Large intestine (tissue), 3 donors: Measurements from ENCODE around the gene GRIP2. TPM values are rescaled to one million over a fixed set of nuclear protein-coding genes. Genes with fewer than 3 reads are reported as not detected.

ENCODE experiments used
- DNase-seq, 2 donors: peaks; one replicate each; pipeline versions ENCODE4 v3.0.0 to v3.0.0-alpha.2; 2013
- H3K27ac ChIP-seq: one replicate; pipeline ENCODE4 v1.5.1; 2013; ENCODE audit warnings: low read length
- H3K27me3 ChIP-seq: 2 replicates; pipeline ENCODE4 v1.6.1; 2013; ENCODE audit warnings: low read length; ENCODE audit not compliant: control insufficient read depth, insufficient read depth
- H3K36me3 ChIP-seq: 2 replicates; pipeline ENCODE4 v1.6.1; 2013; ENCODE audit warnings: low read length; ENCODE audit not compliant: control insufficient read depth, insufficient read depth
- H3K4me1 ChIP-seq: one replicate; pipeline ENCODE4 v1.6.1; 2013; ENCODE audit warnings: low read length; ENCODE audit not compliant: control insufficient read depth, insufficient read depth
- H3K4me3 ChIP-seq: one replicate; pipeline ENCODE4 v1.5.1; 2013; ENCODE audit warnings: low read length
- H3K9me3 ChIP-seq: one replicate; pipeline ENCODE4 v1.6.1; 2013; ENCODE audit warnings: mild to moderate bottlenecking, low read depth, low read length, moderate library complexity; ENCODE audit not compliant: control insufficient read depth
- WGBS: methylation state at CpG from one replicate; pipeline ENCODE4 v1.1.5; 2013; ENCODE audit warnings: low lambda C conversion rate; ENCODE audit not compliant: insufficient coverage; 5-methylcytosine and 5-hydroxymethylcytosine counted together
- polyA plus RNA-seq: library from polyadenylated mRNA; unstranded; fragments of 120-200 nt; gene quantifications from one replicate; pipeline ENCODE4 v1.2.1, GENCODE V29; 2013

GRIP2 gene
- polyA plus RNA-seq, 1 donor = 1.1 TPM

- Histone ChIP-seq H3K27me3 (peaks cover 7% of the 10 kb centered on the region), H3K36me3 (no peaks in the 10 kb centered on the region), H3K4me1 (peaks cover 9% of the 10 kb centered on the region), H3K27ac (no peak overlapping the region), H3K4me3 (no peak overlapping the region), H3K9me3 (no peaks in the 10 kb centered on the region)
- no CpG with 5 or more reads among the region's 24 CpGs for WGBS
- DNase-seq = no peak
Measured at GRCh38 chr3:14550651-14551611, 10.8 kb upstream of the GRIP2 start.

GRCh38 chr3:14550181-14550580 is 10.0 kb upstream of the GRIP2 start:
- Histone ChIP-seq H3K4me1 (peaks cover 8% of the 10 kb centered on the region), H3K36me3 (no peaks in the 10 kb centered on the region), H3K27me3 (peaks cover 3% of the 10 kb centered on the region), H3K27ac (no peak overlapping the region), H3K9me3 (no peaks in the 10 kb centered on the region), H3K4me3 (no peak overlapping the region)
- no CpG with 5 or more reads among the region's 6 CpGs for WGBS
- no peak for DNase-seq

DNA sequence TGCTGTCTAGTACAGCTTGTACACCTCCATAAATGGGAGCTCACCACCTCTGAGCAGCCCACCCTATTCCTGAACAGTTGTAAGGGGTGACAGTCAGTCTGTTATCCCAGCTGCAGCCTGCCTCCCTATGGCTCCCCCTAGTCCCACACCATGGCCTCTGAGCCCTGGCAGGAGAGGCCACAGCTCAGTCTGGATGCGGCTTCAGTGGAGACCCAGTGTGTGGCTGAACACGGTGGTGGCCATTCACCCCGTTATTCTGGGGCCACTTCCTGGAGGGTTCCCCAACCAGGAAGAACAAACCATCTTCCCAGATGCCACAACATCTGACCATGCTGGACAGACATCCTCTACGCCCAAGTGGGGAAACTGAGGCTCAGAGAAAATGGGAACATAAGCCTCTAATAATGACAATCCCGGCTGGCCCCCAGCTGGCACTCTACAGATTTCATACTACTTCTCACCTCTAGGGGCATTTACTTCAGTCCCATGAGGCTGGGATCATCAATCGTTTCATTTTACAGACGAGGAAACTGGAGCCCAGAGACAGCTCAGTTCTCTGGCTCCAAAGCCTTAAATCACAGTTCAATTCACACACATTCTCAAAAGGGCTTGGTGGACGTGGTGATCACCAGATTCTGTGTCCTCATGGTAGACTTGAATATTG is 9.2 kb upstream of the GRIP2 start:
- no peaks in the 10 kb centered on the region for H3K9me3 ChIP-seq
- WGBS = no CpG with 5 or more reads among the region's 8 CpGs
- H3K36me3 ChIP-seq = no peaks in the 10 kb centered on the region
- H3K27me3 ChIP-seq = peaks cover 3% of the 10 kb centered on the region
- H3K4me3 ChIP-seq = no peak overlapping the region
- peaks cover 8% of the 10 kb centered on the region for H3K4me1 ChIP-seq
- DNase-seq = no peak
- no peak overlapping the region for H3K27ac ChIP-seq

DNA sequence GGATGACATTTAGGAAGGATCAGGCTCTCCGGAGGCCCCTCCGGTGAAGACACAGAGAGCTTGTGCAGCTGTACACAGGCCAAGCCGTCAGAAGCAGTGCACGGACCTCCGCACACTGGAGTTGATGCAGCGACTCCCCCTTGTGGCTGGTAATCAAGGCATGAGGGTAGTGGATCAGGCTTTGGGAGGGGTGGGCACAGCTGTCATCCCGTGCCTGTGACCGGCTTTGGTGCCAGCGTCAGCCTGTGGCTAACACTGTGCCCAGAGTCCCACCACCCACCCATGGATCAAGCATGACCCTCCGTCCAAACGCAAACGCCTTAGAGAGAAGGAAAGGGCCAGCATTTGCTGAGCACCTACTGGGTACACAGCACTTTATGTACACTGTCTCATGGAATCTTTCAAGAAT is 8.2 kb upstream of the GRIP2 start:
- Histone ChIP-seq H3K4me1 (peaks cover 8% of the 10 kb centered on the region), H3K9me3 (no peaks in the 10 kb centered on the region), H3K27ac (no peak overlapping the region), H3K27me3 (no peaks in the 10 kb centered on the region), H3K36me3 (no peaks in the 10 kb centered on the region), H3K4me3 (no peak overlapping the region)
- peak; percentile 50 to 61 for DNase-seq
- no CpG with 5 or more reads among the region's 12 CpGs for WGBS

- H3K36me3 ChIP-seq = no peaks in the 10 kb centered on the region
- no peak overlapping the region for H3K27ac ChIP-seq
- no peak overlapping the region for H3K4me3 ChIP-seq
- no CpG with 5 or more reads among the region's 2 CpGs for WGBS
- peaks cover 8% of the 10 kb centered on the region for H3K4me1 ChIP-seq
- DNase-seq = peak; percentile 53 to 80
- H3K9me3 ChIP-seq = no peaks in the 10 kb centered on the region
- H3K27me3 ChIP-seq = no peaks in the 10 kb centered on the region
Measured at GRCh38 chr3:14547693-14548092, 7.6 kb upstream of the GRIP2 start.

DNA sequence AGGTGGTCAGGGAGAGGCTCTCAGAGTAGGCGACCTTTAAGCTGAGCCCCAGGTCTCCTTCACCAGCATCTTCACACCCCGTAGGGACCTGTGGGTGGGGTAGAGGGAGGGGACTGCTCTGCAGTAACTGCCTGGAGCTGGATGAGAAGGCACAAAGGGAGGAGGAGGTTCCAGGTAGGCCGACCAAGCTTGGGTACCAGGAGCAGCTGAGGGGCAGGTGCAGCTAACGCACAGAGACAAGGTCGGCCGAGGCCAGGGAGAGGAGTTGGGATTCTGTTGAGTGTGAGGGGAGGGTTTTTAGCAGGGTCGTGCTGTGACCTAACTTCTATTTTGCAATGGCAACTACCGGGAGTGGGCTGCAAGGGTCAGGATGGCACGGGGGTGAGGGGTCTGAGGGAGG is 5.9 kb upstream of the GRIP2 start:
- Histone ChIP-seq H3K4me1 (peaks cover 8% of the 10 kb centered on the region), H3K27me3 (no peaks in the 10 kb centered on the region), H3K27ac (no peak overlapping the region), H3K9me3 (no peaks in the 10 kb centered on the region), H3K36me3 (no peaks in the 10 kb centered on the region), H3K4me3 (no peak overlapping the region)
- no CpG with 5 or more reads among the region's 9 CpGs for WGBS
- no peak for DNase-seq

DNA sequence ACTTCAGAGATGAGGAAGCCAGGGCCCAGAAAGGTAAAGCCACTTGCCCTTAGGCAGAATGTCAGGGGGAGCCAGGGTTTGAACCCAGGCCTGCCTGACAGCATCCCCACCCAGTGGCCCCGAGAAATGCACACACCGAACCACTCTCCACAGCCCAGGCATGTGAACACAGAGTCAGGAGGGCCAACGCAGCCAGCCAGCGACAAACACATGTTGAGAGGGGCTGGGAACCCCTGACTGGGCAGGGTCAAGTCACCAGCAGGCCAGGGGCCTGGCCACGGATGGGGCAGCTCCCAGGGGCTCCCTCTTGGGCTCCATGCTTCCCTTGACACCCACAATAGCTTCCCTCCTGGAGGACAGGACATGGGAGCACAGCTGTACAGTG is 5.1 kb upstream of the GRIP2 start:
- Histone ChIP-seq H3K36me3 (no peaks in the 10 kb centered on the region), H3K4me3 (no peak overlapping the region), H3K4me1 (peaks cover 8% of the 10 kb centered on the region), H3K27me3 (peaks cover 1% of the 10 kb centered on the region), H3K9me3 (no peaks in the 10 kb centered on the region), H3K27ac (no peak overlapping the region)
- WGBS = no CpG with 5 or more reads among the region's 5 CpGs
- no peak for DNase-seq

DNA sequence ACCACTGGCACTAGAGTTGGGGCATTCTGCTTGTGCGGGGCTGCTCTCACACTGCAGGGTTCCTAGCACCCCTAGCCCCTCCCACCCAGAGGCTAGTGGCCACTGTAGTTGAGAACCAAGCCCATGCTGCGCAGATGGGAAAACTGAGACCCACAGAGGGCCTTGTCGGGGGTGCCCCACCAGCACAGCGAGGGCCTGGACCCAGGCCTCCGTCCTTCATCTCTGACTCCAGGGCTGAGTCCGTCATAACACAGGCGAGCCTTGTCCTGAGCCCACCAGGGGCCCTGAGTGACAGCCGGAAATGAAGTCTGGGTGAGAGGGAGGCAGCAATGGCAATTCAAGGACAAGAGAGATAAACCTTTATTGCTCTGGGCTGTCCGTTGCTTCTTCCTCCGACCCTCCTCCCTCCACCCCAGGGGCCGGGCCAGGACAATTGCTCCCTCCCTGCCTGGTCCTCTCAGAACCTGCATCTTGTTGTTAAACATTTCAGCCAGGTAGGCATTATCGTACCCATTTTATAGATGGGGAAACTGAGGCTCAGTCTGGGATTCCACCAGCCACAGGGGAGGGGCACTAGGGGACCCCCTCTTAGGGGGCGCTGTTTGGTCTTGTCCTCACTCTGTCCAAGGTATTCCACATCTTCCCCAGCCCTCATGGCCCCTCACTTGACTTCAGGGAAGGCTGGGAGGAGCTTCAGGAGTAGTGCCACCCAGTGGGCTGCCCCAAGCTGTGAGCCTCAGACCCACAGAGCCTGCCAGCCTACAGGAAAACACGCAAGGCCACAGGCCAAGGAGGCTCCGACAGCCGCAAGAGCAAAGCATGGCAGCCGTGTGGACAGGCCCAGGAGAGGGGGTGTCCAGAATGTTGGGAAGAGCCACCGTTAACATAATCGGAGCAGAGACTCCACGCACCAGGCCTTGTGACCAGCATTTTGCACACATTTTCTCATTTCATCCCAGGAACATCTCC is 4.4 kb upstream of the GRIP2 start:
- DNase-seq = no peak
- Histone ChIP-seq H3K4me1 (peaks cover 8% of the 10 kb centered on the region), H3K9me3 (no peaks in the 10 kb centered on the region), H3K36me3 (no peaks in the 10 kb centered on the region), H3K27ac (no peak overlapping the region), H3K4me3 (no peak overlapping the region), H3K27me3 (peaks cover 3% of the 10 kb centered on the region)
- no CpG with 5 or more reads among the region's 20 CpGs for WGBS

DNA sequence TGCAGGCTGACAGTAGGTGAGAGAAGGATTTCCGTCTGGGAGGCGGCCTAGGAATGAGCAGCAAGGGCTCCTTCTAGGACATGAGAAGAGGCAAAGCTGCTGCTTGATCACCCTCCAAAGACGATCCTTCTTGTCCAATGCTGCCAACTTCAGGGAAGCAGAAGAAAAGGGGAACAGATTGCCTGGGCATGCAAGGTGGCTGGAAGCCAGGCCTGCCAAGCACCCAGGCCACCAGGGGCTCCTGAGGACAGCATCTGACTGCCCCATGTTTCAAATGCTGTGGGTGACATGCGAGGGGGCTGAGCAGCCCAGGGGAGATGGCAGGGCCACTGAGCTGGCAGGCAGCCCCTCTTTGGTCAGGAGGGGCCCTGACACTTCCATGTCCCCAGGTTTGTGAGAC is 3.3 kb upstream of the GRIP2 start:
- Histone ChIP-seq H3K27me3 (peaks cover 3% of the 10 kb centered on the region), H3K9me3 (no peaks in the 10 kb centered on the region), H3K4me3 (no peak overlapping the region), H3K36me3 (no peaks in the 10 kb centered on the region), H3K4me1 (peaks cover 8% of the 10 kb centered on the region), H3K27ac (no peak overlapping the region)
- WGBS = no CpG with 5 or more reads among the region's 4 CpGs
- DNase-seq = no peak

- peaks cover 3% of the 10 kb centered on the region for H3K27me3 ChIP-seq
- H3K36me3 ChIP-seq = no peaks in the 10 kb centered on the region
- no peak overlapping the region for H3K27ac ChIP-seq
- H3K4me1 ChIP-seq = peaks cover 2% of the 10 kb centered on the region
- H3K4me3 ChIP-seq = no peak overlapping the region
- no CpG with 5 or more reads among the region's 3 CpGs for WGBS
- no peaks in the 10 kb centered on the region for H3K9me3 ChIP-seq
- DNase-seq = no peak
Measured at GRCh38 chr3:14542656-14543055, 2.5 kb upstream of the GRIP2 start.
